Esophagus squamous epithelium (tissue), 4 donors: ENCODE data around the gene LDLRAD4.

ENCODE experiments used
- CTCF ChIP-seq, 6 experiments: fragments of 450-650 bp in 4 of 6; fragments of 200-600 bp in 2 of 6; sonication (generic) in 2 of 6; IDR thresholded peaks; one replicate each; pipeline ENCODE4 v1.5.1; 2016 to 2019; ENCODE audit warnings: antibody characterized with exemption in 6 of 6, mild to moderate bottlenecking in 4 of 6, moderate library complexity in 4 of 6
- POLR2A ChIP-seq, 4 donors: fragments of 450-650 bp; IDR thresholded peaks; one replicate each; pipeline ENCODE4 v1.6.1; 2017; ENCODE audit warnings: antibody characterized with exemption in 4 of 4, mild to moderate bottlenecking in 4 of 4, moderate library complexity in 3 of 4

DNA sequence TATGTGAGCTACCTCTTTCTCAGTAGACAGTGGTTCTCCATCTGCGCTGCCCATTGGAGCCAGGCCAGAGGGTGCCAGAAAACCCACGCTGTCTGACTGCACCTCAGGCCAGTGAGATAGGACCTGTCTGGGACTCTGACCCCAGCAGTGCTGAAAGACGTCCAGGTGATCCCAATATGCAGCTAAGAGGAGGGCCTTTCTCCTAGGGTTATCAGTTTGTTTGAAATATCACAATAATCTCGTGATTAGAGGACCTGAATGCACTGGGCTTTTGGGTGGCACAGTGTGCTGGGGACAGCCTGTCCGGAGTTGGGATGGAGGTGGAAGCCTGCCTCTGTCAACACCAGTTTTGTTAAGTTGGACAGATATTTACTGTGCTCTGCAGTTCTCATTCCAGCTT is 216.3 kb downstream of the LDLRAD4 start:
- TF ChIP-seq CTCF (IDR thresholded peaks at IDR 0.05) (no peak), POLR2A (IDR thresholded peaks at IDR 0.05) (no peak)
